ENCODE results near the gene CNTF. TPM values are rescaled to one million over a fixed set of nuclear protein-coding genes. Genes with fewer than 3 reads are reported as not detected.

Gene CNTF
- total and polyA plus RNA-seq, 10 of the 15 experiments (the other 5 are each of a cell fraction or from before 2014, with no cell fraction given), result 0.16 to 2.3 (median 0.73) TPM

DNA sequence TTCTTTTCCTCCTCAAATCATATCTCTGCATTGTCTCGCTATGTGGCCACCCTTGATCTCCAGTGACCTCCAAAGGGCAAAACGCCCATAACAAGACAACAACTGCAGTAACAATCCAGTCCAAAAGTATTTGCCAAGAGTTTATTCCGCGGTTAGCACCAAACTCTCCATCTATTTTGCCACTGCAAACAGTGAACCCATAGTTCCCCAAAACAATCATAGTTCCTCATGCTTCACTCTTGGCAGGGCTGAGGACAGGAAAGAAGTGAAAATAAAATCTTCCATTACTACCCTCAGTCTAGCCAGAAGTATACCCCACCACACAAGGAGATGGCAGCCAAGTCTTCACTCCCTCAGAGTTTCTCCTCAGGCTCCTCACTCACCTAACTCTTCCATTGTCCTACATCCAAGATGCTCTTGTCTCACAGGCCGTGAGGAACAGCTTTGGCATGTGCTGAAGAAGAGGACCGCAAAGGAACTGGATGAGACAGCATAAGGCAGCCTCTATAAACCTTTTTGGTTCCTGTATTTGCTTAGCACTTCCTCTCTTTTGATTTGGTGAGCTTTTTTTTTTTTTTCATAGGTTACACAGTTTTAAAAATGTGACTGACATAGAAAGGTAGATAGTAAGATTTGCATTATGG lies 47.0 kb upstream of the CNTF start, which contains the start of gene LPXN (continued):
- TF ChIP-seq, protein P1, sequence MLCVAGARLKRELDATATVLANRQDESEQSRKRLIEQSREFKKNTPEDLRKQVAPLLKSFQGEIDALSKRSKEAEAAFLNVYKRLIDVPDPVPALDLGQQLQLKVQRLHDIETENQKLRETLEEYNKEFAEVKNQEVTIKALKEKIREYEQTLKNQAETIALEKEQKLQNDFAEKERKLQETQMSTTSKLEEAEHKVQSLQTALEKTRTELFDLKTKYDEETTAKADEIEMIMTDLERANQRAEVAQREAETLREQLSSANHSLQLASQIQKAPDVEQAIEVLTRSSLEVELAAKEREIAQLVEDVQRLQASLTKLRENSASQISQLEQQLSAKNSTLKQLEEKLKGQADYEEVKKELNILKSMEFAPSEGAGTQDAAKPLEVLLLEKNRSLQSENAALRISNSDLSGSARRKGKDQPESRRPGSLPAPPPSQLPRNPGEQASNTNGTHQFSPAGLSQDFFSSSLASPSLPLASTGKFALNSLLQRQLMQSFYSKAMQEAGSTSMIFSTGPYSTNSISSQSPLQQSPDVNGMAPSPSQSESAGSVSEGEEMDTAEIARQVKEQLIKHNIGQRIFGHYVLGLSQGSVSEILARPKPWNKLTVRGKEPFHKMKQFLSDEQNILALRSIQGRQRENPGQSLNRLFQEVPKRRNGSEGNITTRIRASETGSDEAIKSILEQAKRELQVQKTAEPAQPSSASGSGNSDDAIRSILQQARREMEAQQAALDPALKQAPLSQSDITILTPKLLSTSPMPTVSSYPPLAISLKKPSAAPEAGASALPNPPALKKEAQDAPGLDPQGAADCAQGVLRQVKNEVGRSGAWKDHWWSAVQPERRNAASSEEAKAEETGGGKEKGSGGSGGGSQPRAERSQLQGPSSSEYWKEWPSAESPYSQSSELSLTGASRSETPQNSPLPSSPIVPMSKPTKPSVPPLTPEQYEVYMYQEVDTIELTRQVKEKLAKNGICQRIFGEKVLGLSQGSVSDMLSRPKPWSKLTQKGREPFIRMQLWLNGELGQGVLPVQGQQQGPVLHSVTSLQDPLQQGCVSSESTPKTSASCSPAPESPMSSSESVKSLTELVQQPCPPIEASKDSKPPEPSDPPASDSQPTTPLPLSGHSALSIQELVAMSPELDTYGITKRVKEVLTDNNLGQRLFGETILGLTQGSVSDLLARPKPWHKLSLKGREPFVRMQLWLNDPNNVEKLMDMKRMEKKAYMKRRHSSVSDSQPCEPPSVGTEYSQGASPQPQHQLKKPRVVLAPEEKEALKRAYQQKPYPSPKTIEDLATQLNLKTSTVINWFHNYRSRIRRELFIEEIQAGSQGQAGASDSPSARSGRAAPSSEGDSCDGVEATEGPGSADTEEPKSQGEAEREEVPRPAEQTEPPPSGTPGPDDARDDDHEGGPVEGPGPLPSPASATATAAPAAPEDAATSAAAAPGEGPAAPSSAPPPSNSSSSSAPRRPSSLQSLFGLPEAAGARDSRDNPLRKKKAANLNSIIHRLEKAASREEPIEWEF (IDR thresholded peaks at IDR 0.05; ENCODE audit: insufficient replicate concordance, low read depth, low read length), result no peak
- TF ChIP-seq SUPT20H (IDR thresholded peaks at IDR 0.05; ENCODE audit: borderline replicate concordance, control insufficient read depth, low read depth, low read length) (no peak), CREB1 (IDR thresholded peaks at IDR 0.05; ENCODE audit: low read depth) (no peak), ZNF217 (IDR thresholded peaks at IDR 0.05) (no peak; the same call in 1 of the 2 replicates), NR2F1 (conservative IDR thresholded peaks at IDR 0.05) (peak; percentile 53), CTCF (IDR thresholded peaks at IDR 0.05 in 2 of 3, conservative IDR thresholded peaks at IDR 0.05 in 1 of 3; ENCODE audit: control insufficient read depth in 2 of 3, extremely low read depth in 1 of 3, insufficient read depth in 1 of 3, low read depth in 3 of 3, low read length in 3 of 3) (peak in 2 of 3 experiments; percentile 17 to 34; a peak in 3 of 6 replicates), GATAD2B (conservative IDR thresholded peaks at IDR 0.05; ENCODE audit: low read depth) (0 out of 2 replicates have a peak, but pooled peaks have one; percentile 39), CBX5 (IDR thresholded peaks at IDR 0.05; ENCODE audit: low read depth) (peak; percentile 58; the same call in 1 of the 2 replicates), IRF3 (IDR thresholded peaks at IDR 0.05) (no peak), RAD21 (IDR thresholded peaks at IDR 0.05; ENCODE audit: insufficient read depth, low read depth, low read length) (peak; percentile 61), ZBED1 (IDR thresholded peaks at IDR 0.05; ENCODE audit: borderline replicate concordance) (no peak), SMARCA5 (IDR thresholded peaks at IDR 0.05) (0 out of 2 replicates have a peak, but pooled peaks have one; percentile 20), E2F4 (IDR thresholded peaks at IDR 0.05; ENCODE audit: low read depth, low read length) (no peak), SREBF1 (IDR thresholded peaks at IDR 0.05; ENCODE audit: low read length) (no peak)
- TF ChIP-seq, protein P2, sequence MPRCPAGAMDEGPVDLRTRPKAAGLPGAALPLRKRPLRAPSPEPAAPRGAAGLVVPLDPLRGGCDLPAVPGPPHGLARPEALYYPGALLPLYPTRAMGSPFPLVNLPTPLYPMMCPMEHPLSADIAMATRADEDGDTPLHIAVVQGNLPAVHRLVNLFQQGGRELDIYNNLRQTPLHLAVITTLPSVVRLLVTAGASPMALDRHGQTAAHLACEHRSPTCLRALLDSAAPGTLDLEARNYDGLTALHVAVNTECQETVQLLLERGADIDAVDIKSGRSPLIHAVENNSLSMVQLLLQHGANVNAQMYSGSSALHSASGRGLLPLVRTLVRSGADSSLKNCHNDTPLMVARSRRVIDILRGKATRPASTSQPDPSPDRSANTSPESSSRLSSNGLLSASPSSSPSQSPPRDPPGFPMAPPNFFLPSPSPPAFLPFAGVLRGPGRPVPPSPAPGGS (IDR thresholded peaks at IDR 0.05; ENCODE audit: borderline replicate concordance, insufficient read depth, low read depth, low read length, poor library complexity, severe bottlenecking), result no peak
- TF ChIP-seq, protein P3, sequence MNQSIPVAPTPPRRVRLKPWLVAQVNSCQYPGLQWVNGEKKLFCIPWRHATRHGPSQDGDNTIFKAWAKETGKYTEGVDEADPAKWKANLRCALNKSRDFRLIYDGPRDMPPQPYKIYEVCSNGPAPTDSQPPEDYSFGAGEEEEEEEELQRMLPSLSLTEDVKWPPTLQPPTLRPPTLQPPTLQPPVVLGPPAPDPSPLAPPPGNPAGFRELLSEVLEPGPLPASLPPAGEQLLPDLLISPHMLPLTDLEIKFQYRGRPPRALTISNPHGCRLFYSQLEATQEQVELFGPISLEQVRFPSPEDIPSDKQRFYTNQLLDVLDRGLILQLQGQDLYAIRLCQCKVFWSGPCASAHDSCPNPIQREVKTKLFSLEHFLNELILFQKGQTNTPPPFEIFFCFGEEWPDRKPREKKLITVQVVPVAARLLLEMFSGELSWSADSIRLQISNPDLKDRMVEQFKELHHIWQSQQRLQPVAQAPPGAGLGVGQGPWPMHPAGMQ (IDR thresholded peaks at IDR 0.05; ENCODE audit: borderline replicate concordance), result no peak

Data from GM12878 (cell line).